Liver (tissue), 9 donors: Measurements from ENCODE around the gene ETNK1. TPM values are rescaled to one million over a fixed set of nuclear protein-coding genes. Genes with fewer than 3 reads are reported as not detected.
"Not testable (repeated sequence)": the region's sequence is repeated elsewhere in the genome, so short reads cannot be mapped to it uniquely, and the experiment has no call there.

ENCODE experiments used
- DNase-seq: peaks from one replicate; pipeline ENCODE4 v3.0.0-alpha.2; 2017; ENCODE audit warnings: low spot score
- H3K27ac ChIP-seq, 2 donors: one replicate each; pipeline ENCODE4 v1.7.0; 2013; ENCODE audit warnings: inconsistent platforms in 2 of 2, low read length in 2 of 2, control low read depth in 1 of 2, low read depth in 1 of 2, mild to moderate bottlenecking in 1 of 2
- H3K27me3 ChIP-seq, 4 donors: one replicate each; pipeline versions ENCODE4 v1.6.1 to v1.7.0; 2013; ENCODE audit warnings: low read length in 3 of 4, inconsistent platforms in 1 of 4, mild to moderate bottlenecking in 1 of 4, moderate library complexity in 1 of 4; ENCODE audit not compliant: control insufficient read depth in 4 of 4, insufficient read depth in 4 of 4
- H3K36me3 ChIP-seq, 4 donors: one replicate each; pipeline versions ENCODE4 v1.6.1 to v1.7.0; 2013; ENCODE audit warnings: low read length in 3 of 4, mild to moderate bottlenecking in 3 of 4, low read depth in 1 of 4, moderate library complexity in 1 of 4; ENCODE audit not compliant: control insufficient read depth in 4 of 4, insufficient read depth in 3 of 4
- H3K4me1 ChIP-seq, 4 donors: one replicate each; pipeline versions ENCODE4 v1.6.1 to v1.7.0; 2013; ENCODE audit warnings: low read length in 3 of 4, mild to moderate bottlenecking in 3 of 4, moderate library complexity in 1 of 4; ENCODE audit not compliant: control insufficient read depth in 4 of 4, insufficient read depth in 4 of 4
- H3K4me3 ChIP-seq, 3 donors: one replicate each; pipeline versions ENCODE4 v1.6.1 to v1.7.0; 2013; ENCODE audit warnings: low read length in 3 of 3, control low read depth in 1 of 3, low read depth in 1 of 3, mild to moderate bottlenecking in 1 of 3
- H3K9ac ChIP-seq, 2 donors: one replicate each; pipeline ENCODE4 v1.7.0; 2013; ENCODE audit warnings: low read length in 2 of 2, mild to moderate bottlenecking in 2 of 2, moderate library complexity in 2 of 2, control low read depth in 1 of 2, low read depth in 1 of 2
- H3K9me3 ChIP-seq, 4 donors: one replicate each; pipeline versions ENCODE4 v1.6.1 to v1.7.0; 2013; ENCODE audit warnings: low read length in 3 of 4; ENCODE audit not compliant: control insufficient read depth in 4 of 4
- EGR1 ChIP-seq, 2 donors: IDR thresholded peaks; 2 replicates each; pipeline ENCODE4 v1.6.1; 2016 to 2018; ENCODE audit warnings: antibody characterized with exemption in 2 of 2, low read depth in 2 of 2
- FOXA1 ChIP-seq: IDR thresholded peaks from 2 replicates; pipeline ENCODE4 v1.6.1; 2016; ENCODE audit warnings: antibody characterized with exemption
- FOXA2 ChIP-seq: IDR thresholded peaks from 2 replicates; pipeline ENCODE4 v1.6.1; 2016; ENCODE audit warnings: antibody characterized with exemption
- HNF4A ChIP-seq, 2 donors: conservative IDR thresholded peaks; 2 replicates each; pipeline ENCODE4 v1.6.1; 2016; ENCODE audit warnings: antibody characterized with exemption in 2 of 2, mild to moderate bottlenecking in 2 of 2
- HNF4G ChIP-seq: IDR thresholded peaks from 2 replicates; pipeline ENCODE4 v1.6.1; 2016; ENCODE audit warnings: antibody characterized with exemption
- JUND ChIP-seq, 2 donors: IDR thresholded peaks; 2 replicates each; pipeline ENCODE4 v1.6.1; 2016; ENCODE audit warnings: antibody characterized with exemption in 2 of 2
- NR2F2 ChIP-seq: IDR thresholded peaks from 2 replicates; pipeline ENCODE4 v1.6.1; 2016; ENCODE audit warnings: antibody characterized with exemption
- RXRA ChIP-seq, 2 donors: IDR thresholded peaks; 2 replicates each; pipeline ENCODE4 v1.6.1; 2017 to 2018; ENCODE audit warnings: antibody characterized with exemption in 2 of 2, mild to moderate bottlenecking in 1 of 2
- SP1 ChIP-seq: IDR thresholded peaks from 2 replicates; pipeline ENCODE4 v1.6.1; 2018; ENCODE audit warnings: antibody characterized with exemption, mild to moderate bottlenecking
- TAF1 ChIP-seq: conservative IDR thresholded peaks from 2 replicates; pipeline ENCODE4 v1.6.1; 2016; ENCODE audit warnings: antibody characterized with exemption, mild to moderate bottlenecking
- YY1 ChIP-seq: IDR thresholded peaks from 2 replicates; pipeline ENCODE4 v1.6.1; 2016; ENCODE audit warnings: antibody characterized with exemption, mild to moderate bottlenecking
- WGBS: extraction: QIAGEN DNeasy Blood & Tissue Kit; methylation state at CpG from one replicate; pipeline ENCODE4 v1.1.7; 2013; 5-methylcytosine and 5-hydroxymethylcytosine counted together
- polyA plus RNA-seq, 2 donors: library from polyadenylated mRNA; stranded (reverse) in 1 of 2; unstranded in 1 of 2; fragments of 200-250 nt in 1 of 2; fragments of >200 nt in 1 of 2; fragmentation: Nextera tagmentation in 1 of 2; extraction: Ambion mirVana in 1 of 2; gene quantifications; one replicate each; pipeline versions ENCODE4 v1.2.1 to v1.2.3, GENCODE V29; 2013 to 2015
- total RNA-seq, 2 donors: library from RNA; depleted of rRNA; stranded (reverse); fragments of >200 nt; gene quantifications; one replicate each; pipeline ENCODE4 v1.2.3, GENCODE V29; 2014
- TF ChIP-seq, protein P1 (sequence below): IDR thresholded peaks from 2 replicates; pipeline ENCODE4 v1.6.1; 2016; ENCODE audit warnings: antibody characterized with exemption
- TF ChIP-seq, protein P2 (sequence below): fragments of 150-350 bp; IDR thresholded peaks from 2 replicates; pipeline ENCODE4 v1.5.1; 2017; ENCODE audit warnings: improper control_type of control experiment, low read depth, low read length; ENCODE audit not compliant: missing input control
- TF ChIP-seq, protein P3 (sequence below): IDR thresholded peaks from 2 replicates; pipeline ENCODE4 v1.6.1; 2016; ENCODE audit warnings: antibody characterized with exemption
- donor health status: healthy.
- donor health status: healthy.
- donor health status: healthy.
- donor health status: healthy.
- donor health status: healthy.

Gene ETNK1
- total and polyA plus RNA-seq, 4 donors, result 15.6 to 51.4 (median 27.0) TPM

DNA sequence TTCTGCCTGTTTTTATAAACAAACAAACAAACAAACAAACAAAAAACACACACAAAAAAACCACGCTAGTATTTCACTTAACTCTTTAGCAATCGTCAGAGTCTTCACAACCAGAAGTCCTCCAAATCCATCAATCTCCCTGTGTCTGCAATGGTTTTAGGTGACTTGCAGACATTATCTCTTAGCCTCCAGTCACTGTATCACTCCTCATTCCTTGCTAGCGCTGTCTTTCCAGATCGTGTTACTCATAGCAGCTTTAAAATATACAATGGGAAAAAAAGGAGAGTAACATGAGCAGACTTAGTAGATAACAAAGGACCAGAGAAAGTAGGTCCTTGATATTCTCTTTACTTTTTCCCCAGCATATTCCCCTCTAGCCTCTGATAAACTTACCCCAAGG is 15.5 kb upstream of the ETNK1 start:
- 76% methylated on average over 4 of the region's 4 CpGs for WGBS
- Histone ChIP-seq H3K27ac (no peak overlapping the region), H3K4me1 (no peaks in the 10 kb centered on the region), H3K27me3 (no peaks in the 10 kb centered on the region), H3K4me3 (no peak overlapping the region), H3K9me3 (peaks cover 0 to 3% (median 0%) of the 10 kb centered on the region in 4 donors), H3K36me3 (no peaks in the 10 kb centered on the region), H3K9ac (no peak overlapping the region)
- no peak for TF ChIP-seq HNF4A (conservative IDR thresholded peaks at IDR 0.05)
- DNase-seq, result no peak

- Histone ChIP-seq H3K4me3 (no peak overlapping the region), H3K36me3 (no peaks in the 10 kb centered on the region), H3K9ac (no peak overlapping the region), H3K9me3 (peaks cover 0 to 3% (median 0%) of the 10 kb centered on the region in 4 donors), H3K27me3 (no peaks in the 10 kb centered on the region), H3K27ac (no peak overlapping the region), H3K4me1 (no peaks in the 10 kb centered on the region)
- TF ChIP-seq, protein P1, sequence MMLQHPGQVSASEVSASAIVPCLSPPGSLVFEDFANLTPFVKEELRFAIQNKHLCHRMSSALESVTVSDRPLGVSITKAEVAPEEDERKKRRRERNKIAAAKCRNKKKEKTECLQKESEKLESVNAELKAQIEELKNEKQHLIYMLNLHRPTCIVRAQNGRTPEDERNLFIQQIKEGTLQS, result no peak
- TF ChIP-seq, protein P2, sequence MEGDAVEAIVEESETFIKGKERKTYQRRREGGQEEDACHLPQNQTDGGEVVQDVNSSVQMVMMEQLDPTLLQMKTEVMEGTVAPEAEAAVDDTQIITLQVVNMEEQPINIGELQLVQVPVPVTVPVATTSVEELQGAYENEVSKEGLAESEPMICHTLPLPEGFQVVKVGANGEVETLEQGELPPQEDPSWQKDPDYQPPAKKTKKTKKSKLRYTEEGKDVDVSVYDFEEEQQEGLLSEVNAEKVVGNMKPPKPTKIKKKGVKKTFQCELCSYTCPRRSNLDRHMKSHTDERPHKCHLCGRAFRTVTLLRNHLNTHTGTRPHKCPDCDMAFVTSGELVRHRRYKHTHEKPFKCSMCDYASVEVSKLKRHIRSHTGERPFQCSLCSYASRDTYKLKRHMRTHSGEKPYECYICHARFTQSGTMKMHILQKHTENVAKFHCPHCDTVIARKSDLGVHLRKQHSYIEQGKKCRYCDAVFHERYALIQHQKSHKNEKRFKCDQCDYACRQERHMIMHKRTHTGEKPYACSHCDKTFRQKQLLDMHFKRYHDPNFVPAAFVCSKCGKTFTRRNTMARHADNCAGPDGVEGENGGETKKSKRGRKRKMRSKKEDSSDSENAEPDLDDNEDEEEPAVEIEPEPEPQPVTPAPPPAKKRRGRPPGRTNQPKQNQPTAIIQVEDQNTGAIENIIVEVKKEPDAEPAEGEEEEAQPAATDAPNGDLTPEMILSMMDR, result no peak
- no peak for TF ChIP-seq EGR1 (IDR thresholded peaks at IDR 0.05; ENCODE audit: low read depth in 2 of 2)
- no peak for TF ChIP-seq HNF4G
- 58% methylated on average over 3 of the region's 3 CpGs for WGBS
- no peak for DNase-seq
Observed at GRCh38 chr12:22610131-22610530, 14.8 kb upstream of the ETNK1 start.

- not testable (repeated sequence) for H3K9ac ChIP-seq, DNase-seq, H3K36me3 ChIP-seq, H3K27ac ChIP-seq, H3K27me3 ChIP-seq, H3K4me1 ChIP-seq, H3K9me3 ChIP-seq, H3K4me3 ChIP-seq
- 87% methylated on average over 6 of the region's 6 CpGs for WGBS
Observed at GRCh38 chr12:22612822-22613221, 12.1 kb upstream of the ETNK1 start.

GRCh38 chr12:22615963-22616501 is 8.9 kb upstream of the ETNK1 start:
- no peaks in the 10 kb centered on the region for H3K36me3 ChIP-seq
- no peak for DNase-seq
- H3K4me1 ChIP-seq, result no peaks in the 10 kb centered on the region
- no peak overlapping the region for H3K27ac ChIP-seq
- 90% methylated on average over 2 of the region's 2 CpGs for WGBS
- H3K9me3 ChIP-seq, result peaks cover 0 to 3% (median 0%) of the 10 kb centered on the region in 4 donors
- no peaks in the 10 kb centered on the region for H3K27me3 ChIP-seq
- H3K9ac ChIP-seq, result no peak overlapping the region
- no peak overlapping the region for H3K4me3 ChIP-seq
- no peak for TF ChIP-seq FOXA1
- no peak for TF ChIP-seq SP1
- TF ChIP-seq, protein P2, result no peak
- TF ChIP-seq NR2F2, result no peak
- no peak for TF ChIP-seq FOXA2
- no peak for TF ChIP-seq RXRA (IDR thresholded peaks at IDR 0.05)
- no peak for TF ChIP-seq TAF1
- no peak for TF ChIP-seq HNF4A (conservative IDR thresholded peaks at IDR 0.05)
- no peak for TF ChIP-seq EGR1 (IDR thresholded peaks at IDR 0.05; ENCODE audit: low read depth in 2 of 2)
- TF ChIP-seq, protein P1, result no peak
- no peak for TF ChIP-seq YY1
- no peak for TF ChIP-seq HNF4G
- no peak for TF ChIP-seq JUND (IDR thresholded peaks at IDR 0.05)
- TF ChIP-seq, protein P3, sequence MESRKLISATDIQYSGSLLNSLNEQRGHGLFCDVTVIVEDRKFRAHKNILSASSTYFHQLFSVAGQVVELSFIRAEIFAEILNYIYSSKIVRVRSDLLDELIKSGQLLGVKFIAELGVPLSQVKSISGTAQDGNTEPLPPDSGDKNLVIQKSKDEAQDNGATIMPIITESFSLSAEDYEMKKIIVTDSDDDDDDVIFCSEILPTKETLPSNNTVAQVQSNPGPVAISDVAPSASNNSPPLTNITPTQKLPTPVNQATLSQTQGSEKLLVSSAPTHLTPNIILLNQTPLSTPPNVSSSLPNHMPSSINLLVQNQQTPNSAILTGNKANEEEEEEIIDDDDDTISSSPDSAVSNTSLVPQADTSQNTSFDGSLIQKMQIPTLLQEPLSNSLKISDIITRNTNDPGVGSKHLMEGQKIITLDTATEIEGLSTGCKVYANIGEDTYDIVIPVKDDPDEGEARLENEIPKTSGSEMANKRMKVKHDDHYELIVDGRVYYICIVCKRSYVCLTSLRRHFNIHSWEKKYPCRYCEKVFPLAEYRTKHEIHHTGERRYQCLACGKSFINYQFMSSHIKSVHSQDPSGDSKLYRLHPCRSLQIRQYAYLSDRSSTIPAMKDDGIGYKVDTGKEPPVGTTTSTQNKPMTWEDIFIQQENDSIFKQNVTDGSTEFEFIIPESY, result no peak
